ENCODE results near the gene TRAPPC10. TPM values are rescaled to one million over a fixed set of nuclear protein-coding genes. Genes with fewer than 3 reads are reported as not detected.
"Not testable (repeated sequence)": the region's sequence is repeated elsewhere in the genome, so short reads cannot be mapped to it uniquely, and the experiment has no call there.

TRAPPC10 gene
- total RNA-seq, 2 donors from 2014 or later: 36.8 to 40.1 TPM

- TF ChIP-seq, protein P1, sequence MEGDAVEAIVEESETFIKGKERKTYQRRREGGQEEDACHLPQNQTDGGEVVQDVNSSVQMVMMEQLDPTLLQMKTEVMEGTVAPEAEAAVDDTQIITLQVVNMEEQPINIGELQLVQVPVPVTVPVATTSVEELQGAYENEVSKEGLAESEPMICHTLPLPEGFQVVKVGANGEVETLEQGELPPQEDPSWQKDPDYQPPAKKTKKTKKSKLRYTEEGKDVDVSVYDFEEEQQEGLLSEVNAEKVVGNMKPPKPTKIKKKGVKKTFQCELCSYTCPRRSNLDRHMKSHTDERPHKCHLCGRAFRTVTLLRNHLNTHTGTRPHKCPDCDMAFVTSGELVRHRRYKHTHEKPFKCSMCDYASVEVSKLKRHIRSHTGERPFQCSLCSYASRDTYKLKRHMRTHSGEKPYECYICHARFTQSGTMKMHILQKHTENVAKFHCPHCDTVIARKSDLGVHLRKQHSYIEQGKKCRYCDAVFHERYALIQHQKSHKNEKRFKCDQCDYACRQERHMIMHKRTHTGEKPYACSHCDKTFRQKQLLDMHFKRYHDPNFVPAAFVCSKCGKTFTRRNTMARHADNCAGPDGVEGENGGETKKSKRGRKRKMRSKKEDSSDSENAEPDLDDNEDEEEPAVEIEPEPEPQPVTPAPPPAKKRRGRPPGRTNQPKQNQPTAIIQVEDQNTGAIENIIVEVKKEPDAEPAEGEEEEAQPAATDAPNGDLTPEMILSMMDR (conservative IDR thresholded peaks at IDR 0.05): no peak
- H3K4me3 Mint-ChIP-seq: no peak overlapping the region
- H3K4me1 Mint-ChIP-seq: no peaks in the 10 kb centered on the region
- no peaks in the 10 kb centered on the region for H3K27me3 Mint-ChIP-seq (ENCODE audit: insufficient read depth)
- Histone ChIP-seq H3K9ac (ENCODE audit: extremely low read depth, low read length, poor library complexity, severe bottlenecking) (no peak overlapping the region), H3K27me3 (ENCODE audit: control insufficient read depth, insufficient read depth, low read length, poor library complexity, severe bottlenecking) (no peaks in the 10 kb centered on the region), H3K36me3 (ENCODE audit: control insufficient read depth, insufficient read depth, low read length) (peaks cover 46% of the 10 kb centered on the region), H3K4me3 (ENCODE audit: low read length) (no peak overlapping the region), H3K4me1 (ENCODE audit: control insufficient read depth, insufficient read depth, low read length) (no peaks in the 10 kb centered on the region), H3K27ac (ENCODE audit: low read depth, low read length) (no peak overlapping the region), H3K9me3 (ENCODE audit: control insufficient read depth, low read length) (no peaks in the 10 kb centered on the region)
- H3K36me3 Mint-ChIP-seq (ENCODE audit: low read depth): peaks cover 39% of the 10 kb centered on the region
- H3K27ac Mint-ChIP-seq: no peak overlapping the region
- H3K9me3 Mint-ChIP-seq: no peaks in the 10 kb centered on the region
- no peak for DNase-seq
- WGBS, 2 experiments (ENCODE audit: insufficient coverage in 1 of 2, insufficient read length in 1 of 2): 93 to 95% methylated on average over 9 of the region's 9 CpGs
Observed at GRCh38 chr21:44093761-44094160, 81.7 kb downstream of the TRAPPC10 start.

GRCh38 chr21:44094832-44095231 is 82.7 kb downstream of the TRAPPC10 start:
- no peaks in the 10 kb centered on the region for H3K27me3 Mint-ChIP-seq (ENCODE audit: insufficient read depth)
- no peaks in the 10 kb centered on the region for H3K9me3 Mint-ChIP-seq
- Histone ChIP-seq H3K4me1 (ENCODE audit: control insufficient read depth, insufficient read depth, low read length) (no peaks in the 10 kb centered on the region), H3K27ac (ENCODE audit: low read depth, low read length) (no peak overlapping the region), H3K27me3 (ENCODE audit: control insufficient read depth, insufficient read depth, low read length, poor library complexity, severe bottlenecking) (no peaks in the 10 kb centered on the region), H3K9me3 (ENCODE audit: control insufficient read depth, low read length) (no peaks in the 10 kb centered on the region), H3K9ac (ENCODE audit: extremely low read depth, low read length, poor library complexity, severe bottlenecking) (no peak overlapping the region), H3K36me3 (ENCODE audit: control insufficient read depth, insufficient read depth, low read length) (peaks cover 38% of the 10 kb centered on the region), H3K4me3 (ENCODE audit: low read length) (no peak overlapping the region)
- peaks cover 28% of the 10 kb centered on the region for H3K36me3 Mint-ChIP-seq (ENCODE audit: low read depth)
- no peak overlapping the region for H3K4me3 Mint-ChIP-seq
- no peaks in the 10 kb centered on the region for H3K4me1 Mint-ChIP-seq
- H3K27ac Mint-ChIP-seq: no peak overlapping the region
- TF ChIP-seq, protein P1 (conservative IDR thresholded peaks at IDR 0.05): no peak
- WGBS, 2 experiments (ENCODE audit: insufficient coverage in 1 of 2, insufficient read length in 1 of 2): no CpG with 5 or more reads among the region's 1 CpG
- DNase-seq: no peak

DNA sequence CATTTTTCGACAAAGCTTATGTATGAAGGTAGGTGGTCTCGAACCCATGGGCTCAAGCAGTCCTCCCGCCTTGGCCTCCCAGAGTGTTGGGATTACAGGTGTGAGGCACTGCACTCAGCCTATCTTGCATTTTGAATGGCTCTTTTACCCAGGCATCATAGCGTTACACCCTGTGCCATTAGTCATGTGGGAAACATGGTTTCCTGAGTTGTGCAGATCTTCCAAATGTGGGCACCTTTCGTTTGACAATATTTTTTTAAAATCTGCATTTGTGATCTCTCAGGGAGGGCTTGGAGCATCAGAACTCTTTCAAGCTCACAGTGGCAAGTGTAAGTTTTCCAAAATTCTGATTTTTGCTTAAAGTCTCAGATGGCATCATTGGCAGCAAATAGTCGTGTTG is 86.4 kb downstream of the TRAPPC10 start:
- H3K9ac ChIP-seq (ENCODE audit: extremely low read depth, low read length, poor library complexity, severe bottlenecking); H3K4me1 Mint-ChIP-seq; DNase-seq; H3K27me3 ChIP-seq (ENCODE audit: control insufficient read depth, insufficient read depth, low read length, poor library complexity, severe bottlenecking); H3K4me3 ChIP-seq (ENCODE audit: low read length); H3K27me3 Mint-ChIP-seq (ENCODE audit: insufficient read depth); H3K4me1 ChIP-seq (ENCODE audit: control insufficient read depth, insufficient read depth, low read length); H3K4me3 Mint-ChIP-seq; H3K27ac ChIP-seq (ENCODE audit: low read depth, low read length); H3K27ac Mint-ChIP-seq; H3K9me3 ChIP-seq (ENCODE audit: control insufficient read depth, low read length); H3K9me3 Mint-ChIP-seq: not testable (repeated sequence)
- H3K36me3 Mint-ChIP-seq (ENCODE audit: low read depth): peaks cover 11% of the 10 kb centered on the region
- WGBS, 2 experiments (ENCODE audit: insufficient coverage in 1 of 2, insufficient read length in 1 of 2): no CpG with 5 or more reads among the region's 6 CpGs
- H3K36me3 ChIP-seq (ENCODE audit: control insufficient read depth, insufficient read depth, low read length): peaks cover 12% of the 10 kb centered on the region

GRCh38 chr21:44098964-44099363 is 86.9 kb downstream of the TRAPPC10 start:
- not testable (repeated sequence) for H3K4me1 ChIP-seq (ENCODE audit: control insufficient read depth, insufficient read depth, low read length); H3K4me1 Mint-ChIP-seq; H3K9me3 ChIP-seq (ENCODE audit: control insufficient read depth, low read length); DNase-seq; H3K27me3 ChIP-seq (ENCODE audit: control insufficient read depth, insufficient read depth, low read length, poor library complexity, severe bottlenecking); H3K27ac Mint-ChIP-seq; H3K36me3 Mint-ChIP-seq (ENCODE audit: low read depth); H3K27me3 Mint-ChIP-seq (ENCODE audit: insufficient read depth); H3K4me3 ChIP-seq (ENCODE audit: low read length); H3K9me3 Mint-ChIP-seq; H3K4me3 Mint-ChIP-seq; H3K9ac ChIP-seq (ENCODE audit: extremely low read depth, low read length, poor library complexity, severe bottlenecking); H3K36me3 ChIP-seq (ENCODE audit: control insufficient read depth, insufficient read depth, low read length); H3K27ac ChIP-seq (ENCODE audit: low read depth, low read length)
- WGBS, 2 experiments (ENCODE audit: insufficient coverage in 1 of 2, insufficient read length in 1 of 2): no CpG with 5 or more reads among the region's 13 CpGs

DNA sequence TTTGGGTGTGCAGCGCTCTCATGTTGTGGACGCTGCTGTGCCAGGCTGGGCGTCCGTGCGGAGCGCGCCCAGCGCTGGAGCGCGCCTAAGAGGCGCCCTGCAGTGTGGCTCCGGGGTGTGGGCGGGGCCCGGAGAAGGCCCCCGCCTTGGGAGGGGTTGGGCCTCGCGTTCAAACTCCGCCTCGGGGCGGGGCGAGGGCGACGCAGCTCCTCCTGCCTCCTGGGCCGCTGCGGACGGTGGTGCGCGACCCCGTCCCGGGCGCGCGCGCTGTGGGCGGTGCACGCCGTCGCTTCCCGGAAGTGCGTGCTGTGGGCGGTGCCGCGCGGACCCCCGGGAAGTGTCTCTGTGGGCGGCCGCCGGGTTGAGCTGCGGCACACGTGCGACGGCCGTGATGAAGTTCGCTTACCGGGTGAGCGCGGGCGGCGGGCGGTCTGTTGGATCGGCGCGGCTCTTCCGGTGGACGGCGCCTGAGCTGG is 95.0 kb downstream of the TRAPPC10 start, which contains the start of gene PWP2:
PWP2 (plus strand) TSS at position 374 of the 476 bp plus-strand sequence; CDS start at position 392, 18 bp downstream.
- H3K27ac Mint-ChIP-seq, H3K4me1 Mint-ChIP-seq: not testable (repeated sequence)

DNA sequence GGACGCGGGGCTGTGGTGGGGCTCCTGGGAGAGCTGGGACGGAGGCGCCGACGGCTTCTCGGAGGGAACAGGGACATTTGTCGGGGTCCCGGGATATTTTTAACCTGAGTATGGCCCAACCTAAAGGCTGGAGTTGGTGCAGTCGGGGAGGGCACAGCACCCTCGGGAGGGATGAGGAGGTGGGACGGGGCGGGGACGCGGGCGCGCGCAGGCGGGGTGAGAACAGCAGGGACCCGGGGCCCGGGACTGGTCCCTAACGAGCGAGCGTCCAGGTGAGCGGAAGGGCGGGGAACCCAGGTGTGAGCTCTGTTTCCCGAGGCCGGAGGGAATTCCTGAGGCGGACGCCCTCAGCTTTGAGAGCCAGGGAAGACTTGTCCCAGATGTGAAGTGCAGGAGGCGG is 95.5 kb downstream of the TRAPPC10 start:
- not testable (repeated sequence) for H3K36me3 ChIP-seq (ENCODE audit: control insufficient read depth, insufficient read depth, low read length); H3K27ac ChIP-seq (ENCODE audit: low read depth, low read length); H3K4me1 ChIP-seq (ENCODE audit: control insufficient read depth, insufficient read depth, low read length); H3K36me3 Mint-ChIP-seq (ENCODE audit: low read depth); H3K4me1 Mint-ChIP-seq; H3K27ac Mint-ChIP-seq; H3K4me3 ChIP-seq (ENCODE audit: low read length); H3K27me3 Mint-ChIP-seq (ENCODE audit: insufficient read depth); H3K27me3 ChIP-seq (ENCODE audit: control insufficient read depth, insufficient read depth, low read length, poor library complexity, severe bottlenecking); DNase-seq; H3K9me3 Mint-ChIP-seq; H3K9me3 ChIP-seq (ENCODE audit: control insufficient read depth, low read length); H3K9ac ChIP-seq (ENCODE audit: extremely low read depth, low read length, poor library complexity, severe bottlenecking); H3K4me3 Mint-ChIP-seq
- no CpG with 5 or more reads among the region's 31 CpGs for WGBS, 2 experiments (ENCODE audit: insufficient coverage in 1 of 2, insufficient read length in 1 of 2)

More for the DNA sequence above, 95.0 kb downstream of the TRAPPC10 start, which contains the start of gene PWP2:
- not testable (repeated sequence) for H3K9ac ChIP-seq (ENCODE audit: extremely low read depth, low read length, poor library complexity, severe bottlenecking); H3K27ac ChIP-seq (ENCODE audit: low read depth, low read length); H3K4me3 Mint-ChIP-seq; H3K9me3 ChIP-seq (ENCODE audit: control insufficient read depth, low read length); H3K9me3 Mint-ChIP-seq; H3K36me3 Mint-ChIP-seq (ENCODE audit: low read depth); H3K36me3 ChIP-seq (ENCODE audit: control insufficient read depth, insufficient read depth, low read length); DNase-seq; H3K27me3 ChIP-seq (ENCODE audit: control insufficient read depth, insufficient read depth, low read length, poor library complexity, severe bottlenecking); H3K4me1 ChIP-seq (ENCODE audit: control insufficient read depth, insufficient read depth, low read length); H3K27me3 Mint-ChIP-seq (ENCODE audit: insufficient read depth); H3K4me3 ChIP-seq (ENCODE audit: low read length)
- WGBS, 2 experiments (ENCODE audit: insufficient coverage in 1 of 2, insufficient read length in 1 of 2): 0% methylated on average over 2 of the region's 66 CpGs; no CpG with 5 or more reads in 1 of the 2 experiments

All from endodermal cell (in vitro differentiated cells).